SK-N-SH (cell line): ENCODE data around the gene PDZRN4. TPM values are rescaled to one million over a fixed set of nuclear protein-coding genes. Genes with fewer than 3 reads are reported as not detected.
"Not testable (repeated sequence)": the region's sequence is repeated elsewhere in the genome, so short reads cannot be mapped to it uniquely, and the experiment has no call there.

Source experiments
- CTCF ChIA-PET: fragments of 300-600, 350-600 bp; formaldehyde crosslinking; extraction: SDS; loops from one replicate; lab custom pipeline; 2021; lab: Yijun Ruan, JAX
- POLR2A ChIA-PET: fragments of 350-600 bp; sonication (Branson Sonifier 250); formaldehyde crosslinking; extraction: SDS; loops from one replicate; lab custom pipeline; 2020; ENCODE audit warnings: antibody characterized with exemption, inconsistent platforms; lab: Yijun Ruan, JAX
- DNase-seq: peaks from one replicate; pipeline ENCODE4 v3.0.0; 2012
- H2AFZ ChIP-seq: fragments of 200-600 bp; sonication (generic); 2 replicates; pipeline ENCODE4 v1.8.1; 2016; ENCODE audit warnings: antibody characterized with exemption, mild to moderate bottlenecking, low read depth
- H3F3A ChIP-seq: fragments of 200-600 bp; sonication (generic); replicated peaks from 2 replicates; pipeline ENCODE3; 2016; ENCODE audit warnings: antibody characterized with exemption, mild to moderate bottlenecking; ENCODE audit not compliant: insufficient read depth
- H3K27ac ChIP-seq, 2 experiments: fragments of 200-500 bp in 1 of 2; fragments of 200-600 bp in 1 of 2; sonication (Bioruptor generic) in 1 of 2; sonication (generic), shearing (Covaris generic) in 1 of 2; 2 replicates each; pipeline versions ENCODE4 v1.5.1 to v1.6.1; 2014 to 2016; ENCODE audit warnings: low read depth in 2 of 2, inconsistent platforms in 1 of 2, low read length in 1 of 2, mild to moderate bottlenecking in 1 of 2, mixed read lengths in 1 of 2
- H3K27me3 ChIP-seq: fragments of 200-600 bp; sonication (generic), shearing (Covaris generic); 2 replicates; pipeline ENCODE4 v1.6.1; 2016; ENCODE audit warnings: mixed run types; ENCODE audit not compliant: insufficient read depth
- H3K36me3 ChIP-seq, 2 experiments: fragments of 200-500 bp in 1 of 2; fragments of 200-600 bp in 1 of 2; sonication (Bioruptor generic) in 1 of 2; sonication (generic) in 1 of 2; replicated peaks in 1 of 2; 2 replicates each; pipeline versions ENCODE3 to v1.5.1; 2014 to 2016; ENCODE audit warnings: low read length in 1 of 2, mild to moderate bottlenecking in 1 of 2; ENCODE audit not compliant: insufficient read depth in 2 of 2, control insufficient read depth in 1 of 2
- H3K4me1 ChIP-seq, 2 experiments: fragments of 200-500 bp in 1 of 2; fragments of 200-600 bp in 1 of 2; sonication (Bioruptor generic) in 1 of 2; sonication (generic), shearing (Covaris generic) in 1 of 2; 2 replicates each; pipeline versions ENCODE4 v1.5.1 to v1.6.1; 2014 to 2016; ENCODE audit warnings: low read depth in 1 of 2, low read length in 1 of 2, mixed run types in 1 of 2; ENCODE audit not compliant: insufficient read depth in 2 of 2, control insufficient read depth in 1 of 2
- H3K4me2 ChIP-seq: fragments of 200-600 bp; sonication (generic), shearing (Covaris generic); 2 replicates; pipeline ENCODE4 v1.6.1; 2017; ENCODE audit warnings: mixed run types
- H3K4me3 ChIP-seq, 2 experiments: fragments of 200-500 bp in 1 of 2; fragments of 200-600 bp in 1 of 2; sonication (Bioruptor generic) in 1 of 2; sonication (generic), shearing (Covaris generic) in 1 of 2; 2 replicates each; pipeline versions ENCODE4 v1.5.1 to v1.8.1; 2014 to 2016; ENCODE audit warnings: low read depth in 2 of 2, inconsistent platforms in 1 of 2, low read length in 1 of 2, mild to moderate bottlenecking in 1 of 2, mixed read lengths in 1 of 2, moderate library complexity in 1 of 2
- H3K79me2 ChIP-seq: fragments of 200-600 bp; sonication (generic); 2 replicates; pipeline ENCODE4 v1.8.1; 2017; ENCODE audit warnings: mild to moderate bottlenecking; ENCODE audit not compliant: insufficient read depth
- H3K9ac ChIP-seq: fragments of 200-600 bp; sonication (generic); 2 replicates; pipeline ENCODE4 v1.6.1; 2017; ENCODE audit warnings: mixed run types
- H3K9me2 ChIP-seq: fragments of 200-600 bp; sonication (generic); 2 replicates; pipeline ENCODE4 v1.6.1; 2017; ENCODE audit warnings: mixed run types
- H3K9me3 ChIP-seq: fragments of 200-600 bp; sonication (generic); 2 replicates; pipeline ENCODE4 v1.6.1; 2017; ENCODE audit warnings: mixed run types, mild to moderate bottlenecking, moderate library complexity
- H4K20me1 ChIP-seq: fragments of 200-600 bp; sonication (generic); 2 replicates; pipeline ENCODE4 v1.6.1; 2017; ENCODE audit warnings: mild to moderate bottlenecking, mixed run types; ENCODE audit not compliant: insufficient read depth
- CHD2 ChIP-seq: fragments of 150-350 bp; IDR thresholded peaks from 2 replicates; pipeline ENCODE4 v1.6.1; 2018; ENCODE audit warnings: low read length; ENCODE audit not compliant: partially characterized antibody
- FOXJ3 ChIP-seq: sonication (generic); formaldehyde crosslinking; IDR thresholded peaks from 2 replicates; pipeline ENCODE4 v1.5.1; 2020; ENCODE audit warnings: mild to moderate bottlenecking, missing genetic modification reagents
- FOXM1 ChIP-seq: IDR thresholded peaks from 2 replicates; pipeline ENCODE4 v1.4.0; 2012; ENCODE audit warnings: low read depth, mild to moderate bottlenecking
- MAX ChIP-seq: IDR thresholded peaks from 2 replicates; pipeline ENCODE4 v1.4.0; 2012; ENCODE audit warnings: low read depth
- MEF2A ChIP-seq: IDR thresholded peaks from 2 replicates; pipeline ENCODE4 v1.4.0; 2012; ENCODE audit warnings: low read depth, borderline replicate concordance
- RAD21 ChIP-seq: IDR thresholded peaks from 2 replicates; pipeline ENCODE4 v1.6.1; 2012; ENCODE audit warnings: mild to moderate bottlenecking, low read length
- REST ChIP-seq: IDR thresholded peaks from 2 replicates; pipeline ENCODE4 v1.6.1; 2012; ENCODE audit warnings: mild to moderate bottlenecking, low read depth, low read length, moderate library complexity
- RXRA ChIP-seq: IDR thresholded peaks from 2 replicates; pipeline ENCODE4 v1.4.0; 2012; ENCODE audit warnings: low read depth, mild to moderate bottlenecking, borderline replicate concordance
- TAF1 ChIP-seq: IDR thresholded peaks from 2 replicates; pipeline ENCODE4 v1.6.1; 2012; ENCODE audit warnings: low read depth, mild to moderate bottlenecking, low read length, moderate library complexity, borderline replicate concordance
- TCF12 ChIP-seq: IDR thresholded peaks from 2 replicates; pipeline ENCODE4 v1.4.0; 2012
- TEAD4 ChIP-seq: IDR thresholded peaks from 2 replicates; pipeline ENCODE4 v1.4.0; 2012; ENCODE audit warnings: mild to moderate bottlenecking, borderline replicate concordance; ENCODE audit not compliant: insufficient read depth
- USF1 ChIP-seq: IDR thresholded peaks from 2 replicates; pipeline ENCODE4 v1.4.0; 2012; ENCODE audit warnings: low read depth, borderline replicate concordance
- USF2 ChIP-seq: fragments of 150-350 bp; IDR thresholded peaks from 2 replicates; pipeline ENCODE4 v1.6.1; 2017; ENCODE audit warnings: antibody characterized with exemption, low read length, low read depth, borderline replicate concordance
- YY1 ChIP-seq: IDR thresholded peaks from 2 replicates; pipeline ENCODE4 v1.4.0; 2012; ENCODE audit warnings: low read depth, mild to moderate bottlenecking
- ZBTB33 ChIP-seq: IDR thresholded peaks from 2 replicates; pipeline ENCODE4 v1.4.0; 2012; ENCODE audit warnings: low read depth, borderline replicate concordance
- WGBS: methylation state at CpG from one replicate; pipeline ENCODE4 v1.1.6; 2017; ENCODE audit warnings: low lambda C conversion rate; 5-methylcytosine and 5-hydroxymethylcytosine counted together
- polyA plus RNA-seq, 3 experiments: library from polyadenylated mRNA; depleted of rRNA; stranded (reverse); fragments of >200 nt; gene quantifications; 2 replicates each; pipeline ENCODE4 v1.2.3, GENCODE V29; 2012

Gene PDZRN4
- polyA plus RNA-seq, 1 of the 3 experiments (the other 2 are of a cell fraction): 0.02 TPM

GRCh38 chr12:41254004-41254914 is 66.1 kb downstream of the PDZRN4 start:
- ChIA-PET POLR2A (no interaction called here), CTCF (no interaction called here)
- Histone ChIP-seq H3K4me1 (no peaks in the 10 kb centered on the region), H3K27me3 (no peaks in the 10 kb centered on the region), H2AFZ (no peak overlapping the region), H3F3A (no peaks in the 10 kb centered on the region), H3K27ac (no peak overlapping the region), H3K79me2 (no peaks in the 10 kb centered on the region), H3K9ac (no peak overlapping the region), H3K9me3 (no peaks in the 10 kb centered on the region), H3K4me2 (no peak overlapping the region), H3K9me2 (no peaks in the 10 kb centered on the region), H4K20me1 (no peaks in the 10 kb centered on the region), H3K36me3 (no peaks in the 10 kb centered on the region), H3K4me3 (no peak overlapping the region)
- DNase-seq: no peak
- no peak for TF ChIP-seq MAX
- no peak for TF ChIP-seq TEAD4
- TF ChIP-seq FOXJ3: no peak
- TF ChIP-seq TCF12: no peak
- no peak for TF ChIP-seq YY1
- no peak for TF ChIP-seq CHD2
- TF ChIP-seq MEF2A: no peak
- no peak for TF ChIP-seq FOXM1
- no peak for TF ChIP-seq ZBTB33
- TF ChIP-seq RAD21: no peak
- no peak for TF ChIP-seq REST
- no peak for TF ChIP-seq TAF1
- no peak for TF ChIP-seq USF1
- TF ChIP-seq RXRA: no peak
- no peak for TF ChIP-seq USF2
- WGBS: 56% methylated on average over 4 of the region's 4 CpGs

GRCh38 chr12:41263196-41263595 is 75.1 kb downstream of the PDZRN4 start:
- CTCF ChIA-PET: interaction anchor here (0.9 to 2.6 kb wide), 7 partner anchors 11 to 761 kb away, joined by 3 to 29 read pairs (median 8); no protein-coding TSS in a partner anchor
- H3K4me1 ChIP-seq, H4K20me1 ChIP-seq, H3K9me2 ChIP-seq, DNase-seq, H2AFZ ChIP-seq, POLR2A ChIA-PET, H3K9me3 ChIP-seq, H3K4me3 ChIP-seq, H3K4me2 ChIP-seq, H3K27me3 ChIP-seq, H3K9ac ChIP-seq, H3K36me3 ChIP-seq, H3K27ac ChIP-seq, H3F3A ChIP-seq, H3K79me2 ChIP-seq: not testable (repeated sequence)
- 78% methylated on average over 6 of the region's 6 CpGs for WGBS
